HL-60/S4 treated with phorbol 12-myristate 13-acetate at 8.2 ng/mL for 4 days and 3 days (cell line): ENCODE results near the gene UBASH3A.

Source experiments
- in situ Hi-C: fragments of 300-500 bp; cut with MboI; formaldehyde crosslinking; loops from 2 replicates; pipeline ENCODE4 v1.15.0; 2022; ENCODE audit warnings: low sequenced_read_pairs

UBASH3A gene

DNA sequence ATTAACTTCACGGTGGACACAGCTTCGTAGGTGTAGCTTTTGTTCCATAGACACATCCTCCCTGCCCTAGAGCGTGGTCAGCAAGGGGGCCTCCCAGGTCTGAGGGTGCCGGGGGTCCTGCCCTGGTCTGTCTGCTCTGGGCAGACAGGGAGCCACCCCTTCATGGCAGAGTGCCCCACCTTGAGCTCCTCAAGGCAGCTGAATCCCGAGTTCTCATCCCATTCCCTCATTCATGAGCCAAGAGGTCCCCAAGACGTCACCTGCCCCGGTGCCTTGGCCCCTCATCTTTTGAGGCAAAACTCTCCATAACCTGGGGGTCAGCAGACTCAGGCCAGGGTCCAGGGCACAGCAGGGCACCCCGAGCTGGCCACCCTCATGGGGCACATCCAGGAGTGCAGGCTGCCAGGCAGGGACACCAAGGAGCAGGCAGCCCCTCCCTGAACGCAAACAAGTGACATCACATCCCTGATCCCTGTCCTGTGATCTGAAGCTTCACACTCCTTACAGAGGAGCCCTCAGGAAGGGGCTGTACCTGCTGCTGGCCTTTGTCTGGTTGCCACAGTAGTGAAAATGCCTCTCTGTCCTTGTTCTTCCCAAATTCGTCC, 23.3 kb downstream of the UBASH3A start:
- in situ Hi-C loops, result no loop called here

DNA sequence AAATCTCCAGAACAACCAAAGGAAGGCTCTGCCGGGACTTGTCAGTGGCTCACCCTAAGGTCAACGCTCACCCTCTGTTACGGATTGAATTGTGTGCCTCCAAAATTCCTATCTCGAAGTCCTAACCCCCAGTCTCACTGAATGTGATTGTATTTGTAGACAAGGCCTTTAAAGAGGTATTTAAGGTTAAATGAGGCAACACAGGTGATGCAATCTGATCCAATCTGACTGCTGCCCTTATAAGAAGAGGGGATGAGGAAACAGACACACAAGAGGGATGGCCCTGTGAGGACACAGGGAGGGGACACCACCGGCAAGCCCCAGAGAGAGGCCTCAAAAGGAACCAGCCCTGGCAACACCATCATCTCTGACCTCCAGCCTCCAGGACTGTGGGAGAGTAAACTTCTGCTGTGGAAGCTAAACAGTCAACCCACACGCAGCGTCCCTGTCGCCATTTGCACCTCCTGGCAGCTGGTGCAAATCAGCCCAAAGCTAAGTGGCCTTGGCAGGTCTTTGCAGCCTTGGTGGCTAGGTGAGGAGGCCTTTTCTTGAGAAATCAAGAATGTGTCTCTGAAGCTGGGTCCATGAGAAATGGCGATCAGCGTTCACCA, 24.2 kb downstream of the UBASH3A start:
- in situ Hi-C loops, result no loop called here

DNA sequence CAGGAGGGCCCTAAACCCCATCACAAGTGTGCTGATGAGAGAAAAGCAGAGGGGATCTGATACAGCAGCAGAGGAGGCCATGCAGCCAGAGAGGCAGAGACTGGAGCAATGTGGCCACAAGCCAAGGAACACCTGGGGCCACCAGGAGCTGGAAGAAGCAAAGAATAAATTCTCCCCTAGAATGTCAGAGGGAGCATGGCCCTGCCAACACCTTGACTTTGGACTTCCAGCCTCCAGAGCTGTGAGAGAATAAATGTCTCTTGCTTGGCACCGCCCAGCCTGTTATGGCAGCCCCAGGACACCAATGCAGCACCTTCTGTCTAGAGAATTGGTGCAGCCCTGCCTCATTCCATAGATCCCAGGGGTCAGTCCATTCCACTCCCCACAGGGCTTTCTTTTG, 25.3 kb downstream of the UBASH3A start:
- in situ Hi-C loops, result no loop called here

GRCh38 chr21:42429856-42430255, 26.2 kb downstream of the UBASH3A start:
- in situ Hi-C loops, result loop anchor here (10.0 kb wide), 1 partner anchor 275 kb away; no protein-coding TSS in a partner anchor

- in situ Hi-C loops, result loop anchor here (10.0 kb wide), 1 partner anchor 276 kb away; no protein-coding TSS in a partner anchor
Observed at GRCh38 chr21:42430521-42430920, 26.8 kb downstream of the UBASH3A start.

DNA sequence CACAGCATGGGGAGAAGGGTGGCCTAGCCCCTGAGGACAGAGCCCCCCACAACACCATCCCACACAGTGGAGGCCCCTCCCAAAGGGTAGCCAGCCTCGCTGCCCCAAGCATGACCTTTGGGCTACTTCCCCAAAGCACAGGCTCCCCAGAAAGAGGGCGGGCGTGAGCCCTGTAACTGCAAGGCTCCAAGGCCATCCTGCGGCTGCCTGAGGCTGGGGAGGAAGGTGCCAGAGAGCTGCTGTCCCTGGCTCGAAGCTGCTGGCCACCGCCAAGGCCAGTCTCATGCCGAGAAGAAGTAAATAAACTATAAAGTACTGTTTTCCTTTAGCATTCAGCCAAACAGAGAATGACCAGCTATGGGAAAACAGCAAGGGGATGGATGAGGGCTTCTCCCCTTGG, 27.5 kb downstream of the UBASH3A start:
- in situ Hi-C loops, result loop anchor here (10.0 kb wide), 1 partner anchor 276 kb away; no protein-coding TSS in a partner anchor

GRCh38 chr21:42432695-42433094, 29.0 kb downstream of the UBASH3A start:
- in situ Hi-C loops, result loop anchor here (10.0 kb wide), 1 partner anchor 278 kb away; no protein-coding TSS in a partner anchor

GRCh38 chr21:42433946-42434551, 30.3 kb downstream of the UBASH3A start:
- in situ Hi-C loops, result loop anchor here (10.0 kb wide), 1 partner anchor 279 kb away; no protein-coding TSS in a partner anchor

GRCh38 chr21:42434884-42435283, 31.2 kb downstream of the UBASH3A start:
- in situ Hi-C loops, result loop anchor here (10.0 kb wide), 1 partner anchor 280 kb away; no protein-coding TSS in a partner anchor

- in situ Hi-C loops, result loop anchor here (10.0 kb wide), 1 partner anchor 281 kb away; no protein-coding TSS in a partner anchor
Observed at GRCh38 chr21:42435401-42435800, 31.7 kb downstream of the UBASH3A start.

- in situ Hi-C loops, result loop anchor here (10.0 kb wide), 1 partner anchor 281 kb away; no protein-coding TSS in a partner anchor
Observed at GRCh38 chr21:42435833-42436232, 32.1 kb downstream of the UBASH3A start.

GRCh38 chr21:42436914-42437313, 33.2 kb downstream of the UBASH3A start:
- in situ Hi-C loops, result loop anchor here (10.0 kb wide), 1 partner anchor 282 kb away; no protein-coding TSS in a partner anchor

DNA sequence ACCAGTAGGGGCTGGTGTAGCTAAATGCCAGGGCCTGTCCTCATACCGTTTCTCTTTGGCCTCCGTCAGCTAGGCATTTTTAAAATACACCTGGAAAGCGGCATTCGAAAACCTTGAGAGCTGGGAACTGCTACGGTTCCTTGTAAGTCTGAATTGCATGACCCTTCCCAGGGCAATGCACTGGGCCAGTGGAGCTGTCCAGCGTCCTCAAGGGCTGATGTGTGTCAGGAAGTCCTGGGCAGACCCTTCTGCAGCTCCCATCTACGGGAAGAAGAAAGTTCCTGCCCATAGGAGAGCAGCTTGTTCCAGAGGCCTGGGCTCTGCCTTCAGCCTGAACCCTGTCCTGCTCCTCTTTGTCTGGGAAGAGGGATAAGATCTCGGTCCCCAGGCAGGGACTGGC, 34.1 kb downstream of the UBASH3A start:
- in situ Hi-C loops, result loop anchor here (10.0 kb wide), 1 partner anchor 283 kb away; no protein-coding TSS in a partner anchor

DNA sequence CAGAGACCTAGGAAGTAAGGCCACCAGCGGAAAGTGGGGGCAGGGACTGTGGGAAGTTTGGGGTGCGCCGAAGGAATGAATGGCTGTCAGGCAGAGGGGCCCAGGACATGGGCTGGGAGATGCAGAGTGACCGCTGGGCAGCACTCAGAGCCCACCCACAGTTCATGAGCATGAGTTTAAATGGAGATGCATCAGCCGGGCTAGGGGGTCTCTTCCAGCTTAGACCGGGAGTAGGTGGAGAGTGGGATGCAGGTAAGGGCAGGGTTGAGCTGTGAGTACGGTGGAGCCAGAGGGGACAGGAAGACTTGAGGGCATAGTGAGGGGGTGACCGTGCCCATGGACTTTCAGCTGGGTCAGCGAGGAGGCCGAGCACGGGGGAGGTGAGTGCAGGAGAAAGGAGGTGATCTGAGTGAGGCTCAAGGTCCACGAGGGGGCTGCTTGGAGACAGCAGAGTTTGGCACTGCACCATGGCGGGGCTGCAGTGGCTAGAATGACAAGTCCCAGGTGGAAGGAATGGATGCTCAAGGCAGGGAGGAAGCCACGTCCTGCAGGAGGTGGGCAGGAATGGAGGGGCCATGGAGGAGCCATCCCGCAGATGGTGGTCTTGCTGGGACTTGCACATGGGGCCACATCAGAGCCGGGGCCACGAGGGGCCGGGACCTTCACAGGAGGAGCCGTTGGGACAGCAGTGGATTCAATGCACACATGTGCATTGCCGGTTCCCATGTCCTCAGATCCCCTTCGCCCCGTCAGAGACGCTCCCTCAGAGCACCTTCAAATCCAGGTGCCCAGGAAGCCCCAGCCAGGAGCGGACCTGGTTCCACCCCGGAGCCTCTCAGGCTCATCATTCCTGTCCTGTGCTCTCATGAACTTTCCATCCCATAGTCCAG, 34.9 kb downstream of the UBASH3A start:
- in situ Hi-C loops, result loop anchor here (10.0 kb wide), 1 partner anchor 284 kb away; no protein-coding TSS in a partner anchor

GRCh38 chr21:42439284-42440186, 35.8 kb downstream of the UBASH3A start:
- in situ Hi-C loops, result loop anchor here (10.0 kb wide), 1 partner anchor 285 kb away; no protein-coding TSS in a partner anchor

DNA sequence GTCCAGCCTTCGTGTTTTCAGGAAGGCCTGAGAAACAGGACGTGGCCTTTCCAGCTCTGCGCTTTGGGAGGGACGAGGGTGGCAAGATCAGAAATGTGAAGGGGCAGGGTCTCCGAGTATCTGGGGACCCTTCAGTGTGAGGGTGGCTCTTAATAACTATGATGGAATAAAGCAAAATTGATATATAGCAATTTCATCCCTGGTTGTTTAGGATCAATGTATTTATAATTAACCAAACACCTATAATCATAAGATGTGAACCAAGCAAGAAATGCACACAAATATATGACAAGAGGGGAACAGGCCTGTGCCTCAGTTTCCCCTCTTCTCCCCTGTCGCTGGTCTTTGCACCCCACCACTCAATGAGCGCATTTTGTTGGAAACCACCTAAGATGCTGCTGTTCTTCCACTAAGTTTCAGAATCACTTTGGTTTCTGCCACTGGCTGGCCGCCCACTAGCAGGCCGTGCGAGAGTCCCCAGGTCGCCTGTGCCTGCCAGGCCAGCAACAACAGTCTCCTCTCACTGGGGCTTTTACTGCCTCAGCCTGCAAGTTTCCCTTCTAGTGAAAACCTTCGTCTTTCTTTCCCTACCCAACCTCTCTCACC, 36.6 kb downstream of the UBASH3A start:
- in situ Hi-C loops, result no loop called here

DNA sequence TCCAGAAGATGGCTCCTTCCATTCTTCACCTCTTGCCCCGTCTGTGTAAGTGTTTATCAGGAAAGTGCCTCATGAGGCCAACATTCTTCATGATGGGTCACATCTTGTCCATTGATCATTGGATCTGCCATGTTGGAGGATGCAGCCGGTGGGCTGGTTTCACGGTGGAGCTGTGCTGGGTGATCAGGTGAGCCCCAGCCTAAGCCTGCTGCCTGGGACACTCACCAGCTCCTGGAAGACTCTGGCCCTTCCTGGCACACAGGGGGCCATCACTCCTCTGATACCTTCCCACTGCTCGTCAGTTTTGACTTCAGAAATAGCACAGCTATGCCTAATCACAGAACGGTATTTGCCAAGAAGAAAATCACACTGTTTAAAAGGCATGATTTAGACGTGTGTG, 38.3 kb downstream of the UBASH3A start:
- in situ Hi-C loops, result no loop called here

DNA sequence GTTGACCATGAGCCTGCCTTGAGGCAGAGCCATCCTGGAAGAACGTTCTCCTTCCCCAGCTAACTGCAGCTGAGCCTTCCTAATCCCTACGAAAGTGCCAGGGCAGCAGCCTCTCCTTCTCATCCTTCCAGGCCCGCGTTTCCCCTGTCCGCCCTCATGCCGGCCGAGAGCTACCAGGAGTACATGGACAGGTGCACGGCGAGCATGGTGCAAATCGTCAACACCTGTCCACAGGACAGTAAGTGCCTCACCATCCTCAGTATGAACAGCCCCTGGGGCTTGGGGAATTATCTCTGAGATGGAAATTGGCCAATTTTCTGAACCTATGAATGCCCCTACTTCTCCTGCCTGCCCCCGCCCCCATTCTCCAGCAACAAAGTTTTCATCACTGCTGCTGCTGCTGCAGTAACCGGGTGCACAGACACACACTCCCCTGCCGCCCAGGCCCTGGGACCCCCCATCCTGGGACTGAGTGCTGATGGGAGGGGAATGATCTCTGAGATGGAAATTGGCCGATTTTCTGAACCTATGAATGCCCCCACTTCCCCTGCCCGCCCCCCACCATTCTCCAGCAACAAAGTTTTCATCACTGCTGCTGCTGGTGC, 39.6 kb downstream of the UBASH3A start:
- in situ Hi-C loops, result no loop called here
